Hematopoietic multipotent progenitor cell treated with erythropoietin and hydrocortisone succinate and interleukin-3 and kit ligand, for 15 days (in vitro differentiated cells): ENCODE data around the gene SAMHD1.

Source experiments
- DNase-seq: peaks from one replicate; pipeline ENCODE4 v3.0.0-alpha.2; 2015; ENCODE audit warnings: low spot score

The SAMHD1 gene

GRCh38 chr20:36872852-36873251 is 78.7 kb downstream of the SAMHD1 start:
- no peak for DNase-seq

GRCh38 chr20:36871640-36872570 is 79.6 kb downstream of the SAMHD1 start:
- DNase-seq = no peak

- no peak for DNase-seq
Observed at GRCh38 chr20:36866681-36867495, 84.6 kb downstream of the SAMHD1 start.

GRCh38 chr20:36866164-36866563 is 85.3 kb downstream of the SAMHD1 start:
- no peak for DNase-seq

- no peak for DNase-seq
Observed at GRCh38 chr20:36865861-36866149, 85.7 kb downstream of the SAMHD1 start.

GRCh38 chr20:36865076-36865860 is 86.2 kb downstream of the SAMHD1 start:
- DNase-seq = no peak

GRCh38 chr20:36862857-36863668 is 88.4 kb downstream of the SAMHD1 start:
- DNase-seq = no peak

GRCh38 chr20:36861875-36862801 is 89.4 kb downstream of the SAMHD1 start:
- no peak for DNase-seq

- no peak for DNase-seq
Observed at GRCh38 chr20:36861625-36861874, 90.0 kb downstream of the SAMHD1 start.

- DNase-seq = no peak
Observed at GRCh38 chr20:36860811-36861624, 90.5 kb downstream of the SAMHD1 start.

GRCh38 chr20:36860339-36860738 is 91.2 kb downstream of the SAMHD1 start:
- no peak for DNase-seq

GRCh38 chr20:36859700-36860330 is 91.7 kb downstream of the SAMHD1 start:
- no peak for DNase-seq

- DNase-seq = no peak
Observed at GRCh38 chr20:36859282-36859555, 92.3 kb downstream of the SAMHD1 start.

- DNase-seq = no peak
Observed at GRCh38 chr20:36856691-36857635, 94.5 kb downstream of the SAMHD1 start.

GRCh38 chr20:36856195-36856594 is 95.3 kb downstream of the SAMHD1 start:
- DNase-seq = no peak

- no peak for DNase-seq
Observed at GRCh38 chr20:36855241-36855657, 96.3 kb downstream of the SAMHD1 start.

- no peak for DNase-seq
Observed at GRCh38 chr20:36854348-36855240, 96.9 kb downstream of the SAMHD1 start.
